Erythroblast (primary cell): ENCODE data around the gene DNAJB13.

ENCODE experiments used
- GATA1 ChIP-seq: IDR thresholded peaks from 2 replicates; pipeline ENCODE4 v1.6.1; 2011; ENCODE audit warnings: low read depth, mild to moderate bottlenecking, control low read depth, low read length, moderate library complexity
- POLR2A ChIP-seq: IDR thresholded peaks from 2 replicates; pipeline ENCODE4 v1.6.1; 2011; ENCODE audit warnings: mild to moderate bottlenecking, low read length

GRCh38 chr11:73997120-73997770, 46.4 kb downstream of the DNAJB13 start:
- TF ChIP-seq POLR2A (no peak), GATA1 (no peak)
